Raji (cell line): ENCODE measurements around the gene ISYNA1.

Experiments used
- POLR2A ChIP-seq: IDR thresholded peaks from 2 replicates; pipeline ENCODE4 v1.6.1; 2011; ENCODE audit warnings: low read depth, low read length, control low read depth; ENCODE audit not compliant: insufficient read depth

Gene ISYNA1

GRCh38 chr19:18437491-18438330, at the start of gene ISYNA1:
ISYNA1 (minus strand) TSS chr19:18438133; CDS start chr19:18437979, 154 bp downstream.
- no peak for TF ChIP-seq POLR2A

GRCh38 chr19:18486746-18487145, 48.8 kb upstream of the ISYNA1 start:
- TF ChIP-seq POLR2A: no peak

- TF ChIP-seq POLR2A: no peak
Measured at GRCh38 chr19:18484992-18485391, 47.1 kb upstream of the ISYNA1 start.

GRCh38 chr19:18483119-18483890, 45.4 kb upstream of the ISYNA1 start:
- TF ChIP-seq POLR2A: no peak

- TF ChIP-seq POLR2A: no peak
Measured at GRCh38 chr19:18481505-18482222, 43.7 kb upstream of the ISYNA1 start.

- no peak for TF ChIP-seq POLR2A
Measured at GRCh38 chr19:18480006-18480691, 42.2 kb upstream of the ISYNA1 start.

GRCh38 chr19:18478545-18479311, 40.8 kb upstream of the ISYNA1 start:
- TF ChIP-seq POLR2A: no peak

- no peak for TF ChIP-seq POLR2A
Measured at GRCh38 chr19:18477974-18478373, 40.0 kb upstream of the ISYNA1 start.

- TF ChIP-seq POLR2A: no peak
Measured at GRCh38 chr19:18477042-18477779, 39.3 kb upstream of the ISYNA1 start.

GRCh38 chr19:18476507-18477041, 38.6 kb upstream of the ISYNA1 start:
- no peak for TF ChIP-seq POLR2A

- TF ChIP-seq POLR2A: no peak
Measured at GRCh38 chr19:18475762-18476331, 37.9 kb upstream of the ISYNA1 start.

- no peak for TF ChIP-seq POLR2A
Measured at GRCh38 chr19:18475004-18475453, 37.1 kb upstream of the ISYNA1 start.
